Neuronal stem cell (in vitro differentiated cells): ENCODE data around the gene MEIS2. TPM values are rescaled to one million over a fixed set of nuclear protein-coding genes. Genes with fewer than 3 reads are reported as not detected.

Source experiments
- DNase-seq: peaks from one replicate; pipeline ENCODE4 v3.0.0-alpha.2; 2013; ENCODE audit warnings: low spot score
- H2AFZ ChIP-seq: one replicate; pipeline ENCODE4 v1.6.1; 2013; ENCODE audit warnings: mild to moderate bottlenecking, low read length, inconsistent platforms
- H2AK5ac ChIP-seq: 2 replicates; pipeline ENCODE4 v1.6.1; 2013; ENCODE audit warnings: low read depth, mild to moderate bottlenecking, inconsistent platforms, low read length, moderate library complexity, mixed read lengths
- H2BK120ac ChIP-seq: 2 replicates; pipeline ENCODE4 v1.6.1; 2013; ENCODE audit warnings: low read depth, mild to moderate bottlenecking, inconsistent platforms, low read length, moderate library complexity, mixed read lengths
- H2BK12ac ChIP-seq: one replicate; pipeline ENCODE4 v1.6.1; 2013; ENCODE audit warnings: low read length, inconsistent platforms
- H2BK15ac ChIP-seq: 2 replicates; pipeline ENCODE4 v1.6.1; 2013; ENCODE audit warnings: mild to moderate bottlenecking, low read length, inconsistent platforms, mixed read lengths
- H2BK5ac ChIP-seq: one replicate; pipeline ENCODE4 v1.6.1; 2013; ENCODE audit warnings: inconsistent platforms, mild to moderate bottlenecking, low read length, moderate library complexity
- H3K14ac ChIP-seq: one replicate; pipeline ENCODE4 v1.6.1; 2013; ENCODE audit warnings: low read length, inconsistent platforms
- H3K18ac ChIP-seq: 2 replicates; pipeline ENCODE4 v1.6.1; 2013; ENCODE audit warnings: low read length, inconsistent platforms
- H3K23ac ChIP-seq: 2 replicates; pipeline ENCODE4 v1.6.1; 2013; ENCODE audit warnings: low read depth, mild to moderate bottlenecking, mixed read lengths, low read length, inconsistent platforms; ENCODE audit not compliant: poor library complexity
- H3K27ac ChIP-seq: replicated peaks from 3 replicates; pipeline ENCODE4 v1.5.1; 2013; ENCODE audit warnings: low read length, inconsistent platforms
- H3K27me3 ChIP-seq, 3 experiments: 2 replicates each; pipeline ENCODE4 v1.6.1; 2013; ENCODE audit warnings: low read length in 3 of 3, mild to moderate bottlenecking in 2 of 3, inconsistent platforms in 1 of 3, low read depth in 1 of 3, mixed read lengths in 1 of 3, moderate library complexity in 1 of 3; ENCODE audit not compliant: control insufficient read depth in 3 of 3, insufficient read depth in 3 of 3
- H3K36me3 ChIP-seq, 2 donors: replicated peaks in 1 of 2; 2 replicates each; pipeline ENCODE4 v1.6.1; 2013; ENCODE audit warnings: low read length in 2 of 2; ENCODE audit not compliant: control insufficient read depth in 2 of 2, insufficient read depth in 2 of 2
- H3K4ac ChIP-seq: 2 replicates; pipeline ENCODE4 v1.6.1; 2013; ENCODE audit warnings: inconsistent platforms, mild to moderate bottlenecking, low read length, moderate library complexity
- H3K4me1 ChIP-seq, 2 donors: 1 replicate in 1 of 2; 2 replicates in 1 of 2; pipeline ENCODE4 v1.6.1; 2013; ENCODE audit warnings: low read length in 2 of 2, low read depth in 1 of 2; ENCODE audit not compliant: control insufficient read depth in 2 of 2, insufficient read depth in 1 of 2
- H3K4me2 ChIP-seq: one replicate; pipeline ENCODE4 v1.6.1; 2013; ENCODE audit warnings: mild to moderate bottlenecking, low read length, inconsistent platforms; ENCODE audit not compliant: insufficient read depth, poor library complexity, severe bottlenecking
- H3K4me3 ChIP-seq, 2 donors: 2 replicates each; pipeline ENCODE4 v1.5.1; 2013; ENCODE audit warnings: low read length in 2 of 2, mild to moderate bottlenecking in 2 of 2, inconsistent platforms in 1 of 2, moderate library complexity in 1 of 2
- H3K79me1 ChIP-seq: one replicate; pipeline ENCODE4 v1.6.1; 2013; ENCODE audit warnings: low read depth, mild to moderate bottlenecking, inconsistent platforms, low read length, moderate library complexity
- H3K9ac ChIP-seq: one replicate; pipeline ENCODE4 v1.6.1; 2013; ENCODE audit warnings: mild to moderate bottlenecking, low read depth, low read length, inconsistent platforms; ENCODE audit not compliant: poor library complexity
- H3K9me3 ChIP-seq, 2 donors: replicated peaks in 1 of 2; 2 replicates each; pipeline versions ENCODE3 to v1.6.1; 2013; ENCODE audit warnings: low read length in 2 of 2, mild to moderate bottlenecking in 2 of 2, inconsistent platforms in 1 of 2, low read depth in 1 of 2, mixed read lengths in 1 of 2, moderate library complexity in 1 of 2; ENCODE audit not compliant: control insufficient read depth in 2 of 2, insufficient read depth in 1 of 2
- H4K8ac ChIP-seq: one replicate; pipeline ENCODE4 v1.6.1; 2013; ENCODE audit warnings: low read depth, mild to moderate bottlenecking, inconsistent platforms, low read length, moderate library complexity
- H4K91ac ChIP-seq: one replicate; pipeline ENCODE4 v1.6.1; 2013; ENCODE audit warnings: low read length, low read depth, mild to moderate bottlenecking, inconsistent platforms; ENCODE audit not compliant: poor library complexity
- WGBS, 2 donors: extraction: QIAGEN DNeasy Blood & Tissue Kit; methylation state at CpG; one replicate each; pipeline ENCODE4 v1.1.7; 2013; ENCODE audit warnings: missing lambda C conversion rate in 2 of 2, mixed read lengths in 1 of 2; ENCODE audit not compliant: insufficient read length in 2 of 2, insufficient replicate concordance in 1 of 2; ENCODE audit errors: extremely low coverage in 2 of 2; 5-methylcytosine and 5-hydroxymethylcytosine counted together
- polyA plus RNA-seq, 2 experiments: library from polyadenylated mRNA; stranded (reverse); fragments of 200-250 nt; gene quantifications; one replicate each; pipeline ENCODE4 v1.2.3, GENCODE V29; 2013

MEIS2 gene
- 50.7 TPM for polyA plus RNA-seq (2013, experiment 1 of 2)
- 50.7 TPM for polyA plus RNA-seq (2013, experiment 2 of 2)

GRCh38 chr15:37100109-37100965 lies at the start of gene MEIS2:
TSS of gene MEIS2 (minus strand) at chr15:37100549. CDS start at chr15:37099466, 1,083 bp downstream.
- Histone ChIP-seq H2AK5ac (peak within 1 kb of the TSS; percentile 11), H3K9ac (peak within 1 kb of the TSS; percentile 91), H3K4me2 (peak within 1 kb of the TSS; percentile 82), H4K8ac (no peak within 1 kb of the TSS), H3K4me1 (peaks cover 6 to 12% of the 10 kb centered on the region in 2 donors), H3K9me3 (no peaks in the 10 kb centered on the region), H2BK5ac (peak within 1 kb of the TSS; percentile 94), H2BK15ac (peak within 1 kb of the TSS; percentile 60), H3K4ac (no peak within 1 kb of the TSS), H3K4me3 (peak within 1 kb of the TSS; percentile 93 to 99), H2AFZ (peak within 1 kb of the TSS; percentile 95), H3K23ac (peak within 1 kb of the TSS; percentile 36), H3K14ac (no peak within 1 kb of the TSS), H2BK120ac (peak within 1 kb of the TSS; percentile 61), H3K27me3 (peaks cover 0 to 5% (median 0%) of the 10 kb centered on the region in 3 experiments), H3K27ac (peak within 1 kb of the TSS; percentile 98), H3K36me3 (peaks cover 0 to 10% of the 10 kb centered on the region in 2 donors), H3K79me1 (peaks cover 8% of the 10 kb centered on the region), H4K91ac (no peak within 1 kb of the TSS), H2BK12ac (no peak within 1 kb of the TSS), H3K18ac (peak within 1 kb of the TSS; percentile 93)
- peak; percentile 83 for DNase-seq
- WGBS, 2 donors, result no CpG with 5 or more reads among the region's 67 CpGs

DNA sequence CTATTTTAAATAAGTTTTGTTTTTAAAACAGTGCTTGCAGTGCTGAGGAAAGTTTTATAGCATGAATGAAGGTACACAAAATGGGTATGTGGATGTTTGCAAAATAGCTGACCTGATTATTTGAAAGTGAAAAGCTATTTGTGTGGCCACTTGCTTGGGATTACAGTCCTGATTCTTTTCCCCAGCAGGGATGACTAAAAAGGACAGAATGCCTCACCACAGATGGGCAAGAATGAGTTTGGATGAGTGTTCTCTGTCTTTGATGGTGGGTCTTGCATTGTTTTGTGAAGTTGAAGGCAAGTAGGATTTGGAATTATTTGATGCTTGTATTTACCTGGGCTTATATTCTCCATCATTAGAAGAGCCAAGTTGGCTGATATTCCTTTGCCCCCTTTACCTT lies 48.8 kb upstream of the MEIS2 start:
- Histone ChIP-seq H3K4me3 (no peak overlapping the region), H3K23ac (no peak overlapping the region), H2AFZ (no peak overlapping the region), H3K4me1 (peaks cover 0 to 2% of the 10 kb centered on the region in 2 donors), H3K4ac (no peak overlapping the region), H3K27me3 (no peaks in the 10 kb centered on the region), H2BK5ac (no peak overlapping the region), H3K9me3 (no peaks in the 10 kb centered on the region), H3K36me3 (no peaks in the 10 kb centered on the region), H3K14ac (no peak overlapping the region), H4K8ac (no peak overlapping the region), H3K9ac (no peak overlapping the region), H4K91ac (no peak overlapping the region), H2BK120ac (no peak overlapping the region), H3K18ac (no peak overlapping the region), H2BK15ac (no peak overlapping the region), H2BK12ac (no peak overlapping the region), H2AK5ac (no peak overlapping the region), H3K27ac (no peak overlapping the region), H3K79me1 (no peaks in the 10 kb centered on the region), H3K4me2 (no peak overlapping the region)
- no peak for DNase-seq

DNA sequence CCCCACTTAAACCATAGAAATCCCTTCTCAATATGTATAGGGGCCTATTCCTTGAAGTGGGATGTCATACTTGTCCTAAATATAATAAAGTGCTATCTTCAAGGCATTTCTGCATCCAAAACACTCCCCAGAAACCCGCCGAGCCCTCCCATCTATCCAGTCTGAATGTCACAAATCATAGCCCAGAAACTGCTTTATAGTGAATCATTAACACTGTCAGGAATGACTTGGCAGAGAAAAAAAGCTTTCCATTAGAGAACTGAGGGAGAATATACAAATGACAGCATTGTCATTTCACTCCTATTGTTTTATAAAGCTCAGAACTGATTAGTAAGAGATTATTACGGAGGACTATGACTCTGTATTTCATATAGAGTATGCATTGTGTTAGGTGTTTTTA lies 48.4 kb upstream of the MEIS2 start:
- Histone ChIP-seq H2BK5ac (no peak overlapping the region), H3K27me3 (no peaks in the 10 kb centered on the region), H2BK15ac (no peak overlapping the region), H2AFZ (no peak overlapping the region), H3K23ac (no peak overlapping the region), H3K14ac (no peak overlapping the region), H2AK5ac (no peak overlapping the region), H3K79me1 (no peaks in the 10 kb centered on the region), H4K8ac (no peak overlapping the region), H4K91ac (no peak overlapping the region), H3K4me3 (no peak overlapping the region), H3K4me2 (no peak overlapping the region), H3K9me3 (no peaks in the 10 kb centered on the region), H2BK120ac (no peak overlapping the region), H2BK12ac (no peak overlapping the region), H3K4ac (no peak overlapping the region), H3K18ac (no peak overlapping the region), H3K27ac (no peak overlapping the region), H3K9ac (no peak overlapping the region), H3K4me1 (peaks cover 0 to 2% of the 10 kb centered on the region in 2 donors), H3K36me3 (no peaks in the 10 kb centered on the region)
- DNase-seq, result no peak
- WGBS, 2 donors, result no CpG with 5 or more reads among the region's 3 CpGs

DNA sequence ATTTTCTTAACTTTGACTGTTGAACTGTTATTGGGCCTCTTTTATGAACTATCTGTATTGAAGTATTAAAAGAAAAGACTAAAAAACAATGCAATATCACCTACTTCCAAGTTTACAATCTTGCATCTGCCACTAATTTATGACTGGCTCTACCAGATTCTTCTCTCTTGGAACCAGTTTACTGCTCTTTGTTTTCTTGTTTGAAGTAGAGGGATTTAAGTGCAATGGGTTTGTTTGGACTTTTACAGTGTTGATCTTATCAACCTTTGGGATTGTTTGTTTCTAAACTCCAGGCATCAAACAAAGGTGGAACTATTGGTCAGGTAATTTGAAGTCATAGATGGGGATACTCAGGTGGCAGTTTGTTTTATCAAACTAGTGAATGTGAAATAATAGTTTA lies 43.0 kb upstream of the MEIS2 start:
- H3K18ac ChIP-seq, result no peak overlapping the region
- no peak overlapping the region for H3K4me3 ChIP-seq
- no peak overlapping the region for H3K27ac ChIP-seq
- H2AK5ac ChIP-seq, result no peak overlapping the region
- no peak overlapping the region for H2BK120ac ChIP-seq
- no peaks in the 10 kb centered on the region for H3K27me3 ChIP-seq
- no peak for DNase-seq
- no peak overlapping the region for H4K91ac ChIP-seq
- no peak overlapping the region for H3K9ac ChIP-seq
- H3K36me3 ChIP-seq, result no peaks in the 10 kb centered on the region
- H3K79me1 ChIP-seq, result no peaks in the 10 kb centered on the region
- H3K9me3 ChIP-seq, result no peaks in the 10 kb centered on the region
- H3K4me1 ChIP-seq, result no peaks in the 10 kb centered on the region
- no peak overlapping the region for H3K4me2 ChIP-seq
- no peak overlapping the region for H4K8ac ChIP-seq
- no peak overlapping the region for H3K23ac ChIP-seq
- no peak overlapping the region for H2BK12ac ChIP-seq
- no peak overlapping the region for H3K4ac ChIP-seq
- no peak overlapping the region for H3K14ac ChIP-seq
- H2BK15ac ChIP-seq, result no peak overlapping the region
- H2AFZ ChIP-seq, result no peak overlapping the region
- no peak overlapping the region for H2BK5ac ChIP-seq
